Activated T-cell treated with anti-CD3 and anti-CD28 coated beads for 1 hour (primary cell): ENCODE data around the gene MRPS35.
"Not testable (repeated sequence)": the region's sequence is repeated elsewhere in the genome, so short reads cannot be mapped to it uniquely, and the experiment has no call there.

Source experiments
- DNase-seq: peaks from one replicate; pipeline ENCODE4 v3.0.0-alpha.2; 2020; ENCODE audit warnings: low read depth

Gene MRPS35

GRCh38 chr12:27709212-27709931 is 1.3 kb upstream of the MRPS35 start:
- no peak for DNase-seq

GRCh38 chr12:27709932-27710591 is 570 bp upstream of the MRPS35 start:
- DNase-seq = no peak

- DNase-seq = no peak
These were observed 668 bp downstream of the MRPS35 start for GRCh38 chr12:27711317-27711682.

GRCh38 chr12:27711967-27712366 is 1.3 kb downstream of the MRPS35 start:
- no peak for DNase-seq

- DNase-seq = no peak
These were observed 12.6 kb downstream of the MRPS35 start for GRCh38 chr12:27723212-27723611.

GRCh38 chr12:27730097-27730588 is 19.5 kb downstream of the MRPS35 start:
- DNase-seq = no peak

GRCh38 chr12:27732281-27732680 is 21.6 kb downstream of the MRPS35 start:
- no peak for DNase-seq

- DNase-seq = no peak
These were observed 22.5 kb downstream of the MRPS35 start for GRCh38 chr12:27733052-27733656.

- no peak for DNase-seq
These were observed 23.2 kb downstream of the MRPS35 start for GRCh38 chr12:27733791-27734190.

- not testable (repeated sequence) for DNase-seq
These were observed 23.7 kb downstream of the MRPS35 start for GRCh38 chr12:27734321-27734720.

- no peak for DNase-seq
These were observed 33.0 kb downstream of the MRPS35 start for GRCh38 chr12:27743601-27744000.

GRCh38 chr12:27745734-27746133 is 35.1 kb downstream of the MRPS35 start:
- not testable (repeated sequence) for DNase-seq

- no peak for DNase-seq
These were observed 36.6 kb downstream of the MRPS35 start for GRCh38 chr12:27747111-27747820.

- no peak for DNase-seq
These were observed 40.9 kb downstream of the MRPS35 start for GRCh38 chr12:27751386-27752047.

- DNase-seq = no peak
These were observed 44.2 kb downstream of the MRPS35 start for GRCh38 chr12:27754795-27755194.

GRCh38 chr12:27756670-27757195 is 46.1 kb downstream of the MRPS35 start:
- no peak for DNase-seq

- DNase-seq = no peak
These were observed 52.1 kb downstream of the MRPS35 start for GRCh38 chr12:27762757-27763156.

- DNase-seq = no peak
These were observed 56.0 kb downstream of the MRPS35 start for GRCh38 chr12:27766587-27766986.

GRCh38 chr12:27769142-27769673 is 58.6 kb downstream of the MRPS35 start:
- DNase-seq = no peak

- DNase-seq = no peak
These were observed 61.1 kb downstream of the MRPS35 start for GRCh38 chr12:27771481-27772327.
